Suprapubic skin (tissue), 4 donors: Measurements from ENCODE around the gene LY6G5C. TPM values are rescaled to one million over a fixed set of nuclear protein-coding genes. Genes with fewer than 3 reads are reported as not detected.

Experiments
- DNase-seq, 2 donors: peaks; one replicate each; pipeline ENCODE4 v3.0.0-alpha.2; 2019; ENCODE audit warnings: low spot score in 2 of 2
- H3K27ac ChIP-seq: fragments of 200-600 bp; sonication (generic); one replicate; pipeline ENCODE4 v1.5.1; 2019
- H3K27me3 ChIP-seq: fragments of 200-600 bp; sonication (generic); one replicate; pipeline ENCODE4 v1.5.1; 2019
- H3K36me3 ChIP-seq: fragments of 200-600 bp; sonication (generic); one replicate; pipeline ENCODE4 v1.5.1; 2019
- H3K4me1 ChIP-seq: fragments of 200-600 bp; sonication (generic); one replicate; pipeline ENCODE4 v1.5.1; 2019
- H3K4me3 ChIP-seq: fragments of 200-600 bp; sonication (generic); one replicate; pipeline ENCODE4 v1.5.1; 2019; ENCODE audit warnings: mild to moderate bottlenecking
- H3K9me3 ChIP-seq: fragments of 200-600 bp; sonication (generic); one replicate; pipeline ENCODE4 v1.5.1; 2019
- EP300 ChIP-seq: sonication (generic); formaldehyde crosslinking; IDR thresholded peaks from one replicate; pipeline ENCODE4 v1.6.1; 2017; ENCODE audit warnings: antibody characterized with exemption
- POLR2A ChIP-seq, 2 donors: fragments of 450-650 bp; IDR thresholded peaks; one replicate each; pipeline ENCODE4 v1.6.1; 2017; ENCODE audit warnings: antibody characterized with exemption in 2 of 2, mild to moderate bottlenecking in 2 of 2, moderate library complexity in 2 of 2
- POLR2AphosphoS5 ChIP-seq, 3 donors: sonication (generic); formaldehyde crosslinking; IDR thresholded peaks; one replicate each; pipeline ENCODE4 v1.6.1; 2017; ENCODE audit warnings: antibody characterized with exemption in 3 of 3
- WGBS: methylation state at CpG from one replicate; pipeline ENCODE4 v1.1.5; 2018; 5-methylcytosine and 5-hydroxymethylcytosine counted together
- total RNA-seq, 4 donors: library from RNA; depleted of rRNA; stranded (reverse); fragments of >200 nt; gene quantifications; one replicate each; pipeline ENCODE4 v1.1.0, GENCODE V29; 2016
- TF ChIP-seq, protein P1 (sequence below), 2 donors: fragments of 200-600 bp in 1 of 2; fragments of 450-650 bp in 1 of 2; sonication (generic) in 1 of 2; IDR thresholded peaks; one replicate each; pipeline ENCODE4 v1.5.1; 2016 to 2019; ENCODE audit warnings: antibody characterized with exemption in 2 of 2, mild to moderate bottlenecking in 1 of 2, moderate library complexity in 1 of 2

The LY6G5C gene
- total RNA-seq, 4 donors from 2014 or later: 0.73 to 5.1 TPM; not detected in 2

DNA sequence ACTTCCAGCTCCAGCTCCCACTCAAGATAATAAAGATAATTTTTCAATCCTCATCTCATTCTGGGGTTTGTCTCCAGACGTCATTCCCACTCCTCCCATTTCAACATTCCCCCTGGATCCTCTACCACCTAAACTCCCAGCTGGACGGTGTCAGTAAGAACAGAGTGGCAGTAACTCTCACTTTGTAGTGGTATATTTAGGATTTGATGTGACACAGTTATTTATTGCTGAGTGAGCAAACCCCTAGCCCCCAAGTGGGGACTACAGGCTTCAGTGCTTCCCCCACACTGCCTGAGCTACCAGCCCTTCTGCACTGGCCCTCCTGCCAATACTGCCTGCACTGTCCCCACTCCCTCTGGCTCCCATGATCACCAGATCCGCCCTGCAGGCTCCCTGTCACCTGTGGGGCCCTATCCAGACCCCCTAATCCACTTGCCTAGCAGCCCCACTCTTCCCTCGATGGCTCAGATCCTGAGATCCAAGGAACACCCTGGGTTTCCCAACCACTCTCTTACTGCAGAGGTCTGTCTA, 22.6 kb downstream of the LY6G5C start:
- no peaks in the 10 kb centered on the region for H3K27me3 ChIP-seq
- no peak for DNase-seq
- WGBS: 86% methylated on average over 4 of the region's 4 CpGs
- no peak overlapping the region for H3K4me3 ChIP-seq
- peaks cover 47% of the 10 kb centered on the region for H3K4me1 ChIP-seq
- peaks cover 7% of the 10 kb centered on the region for H3K36me3 ChIP-seq
- no peak for TF ChIP-seq EP300
- no peak for TF ChIP-seq POLR2AphosphoS5 (IDR thresholded peaks at IDR 0.05)
- TF ChIP-seq POLR2A (IDR thresholded peaks at IDR 0.05): no peak
- TF ChIP-seq, protein P1, sequence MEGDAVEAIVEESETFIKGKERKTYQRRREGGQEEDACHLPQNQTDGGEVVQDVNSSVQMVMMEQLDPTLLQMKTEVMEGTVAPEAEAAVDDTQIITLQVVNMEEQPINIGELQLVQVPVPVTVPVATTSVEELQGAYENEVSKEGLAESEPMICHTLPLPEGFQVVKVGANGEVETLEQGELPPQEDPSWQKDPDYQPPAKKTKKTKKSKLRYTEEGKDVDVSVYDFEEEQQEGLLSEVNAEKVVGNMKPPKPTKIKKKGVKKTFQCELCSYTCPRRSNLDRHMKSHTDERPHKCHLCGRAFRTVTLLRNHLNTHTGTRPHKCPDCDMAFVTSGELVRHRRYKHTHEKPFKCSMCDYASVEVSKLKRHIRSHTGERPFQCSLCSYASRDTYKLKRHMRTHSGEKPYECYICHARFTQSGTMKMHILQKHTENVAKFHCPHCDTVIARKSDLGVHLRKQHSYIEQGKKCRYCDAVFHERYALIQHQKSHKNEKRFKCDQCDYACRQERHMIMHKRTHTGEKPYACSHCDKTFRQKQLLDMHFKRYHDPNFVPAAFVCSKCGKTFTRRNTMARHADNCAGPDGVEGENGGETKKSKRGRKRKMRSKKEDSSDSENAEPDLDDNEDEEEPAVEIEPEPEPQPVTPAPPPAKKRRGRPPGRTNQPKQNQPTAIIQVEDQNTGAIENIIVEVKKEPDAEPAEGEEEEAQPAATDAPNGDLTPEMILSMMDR (IDR thresholded peaks at IDR 0.05): no peak
- H3K9me3 ChIP-seq: no peaks in the 10 kb centered on the region
- H3K27ac ChIP-seq: no peak overlapping the region

DNA sequence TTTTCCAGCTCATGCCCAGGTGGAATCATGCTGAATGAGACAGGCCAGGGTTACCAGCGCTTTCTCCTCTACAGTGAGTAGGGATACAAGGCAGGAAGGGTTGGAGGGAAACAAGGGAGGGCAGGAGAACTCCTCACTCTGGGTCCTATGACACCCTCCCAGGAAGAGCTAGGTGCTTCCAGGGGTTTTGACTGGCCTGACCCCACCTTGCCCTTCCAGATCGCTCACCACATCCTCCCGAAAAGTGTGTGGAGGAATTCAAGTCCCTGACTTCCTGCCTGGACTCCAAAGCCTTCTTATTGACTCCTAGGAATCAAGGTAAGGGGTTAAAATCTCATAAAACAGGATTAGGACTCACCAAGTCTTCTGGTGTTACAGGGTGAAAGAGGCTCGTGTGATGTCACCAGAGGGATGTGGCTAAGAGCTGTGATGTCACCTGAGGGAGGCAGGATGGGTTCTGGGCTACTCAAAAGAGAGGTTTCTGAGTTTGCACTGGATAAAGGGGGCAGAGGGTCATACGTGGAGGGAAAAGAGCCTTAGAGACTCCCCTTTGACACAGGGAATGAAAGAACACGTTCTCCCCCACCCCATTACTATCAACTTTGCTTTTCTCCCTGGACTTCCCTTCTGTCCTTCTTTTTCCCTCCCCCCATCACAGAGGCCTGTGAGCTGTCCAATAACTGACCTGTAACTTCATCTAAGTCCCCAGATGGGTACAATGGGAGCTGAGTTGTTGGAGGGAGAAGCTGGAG, 23.3 kb downstream of the LY6G5C start:
- H3K4me1 ChIP-seq: peaks cover 43% of the 10 kb centered on the region

DNA sequence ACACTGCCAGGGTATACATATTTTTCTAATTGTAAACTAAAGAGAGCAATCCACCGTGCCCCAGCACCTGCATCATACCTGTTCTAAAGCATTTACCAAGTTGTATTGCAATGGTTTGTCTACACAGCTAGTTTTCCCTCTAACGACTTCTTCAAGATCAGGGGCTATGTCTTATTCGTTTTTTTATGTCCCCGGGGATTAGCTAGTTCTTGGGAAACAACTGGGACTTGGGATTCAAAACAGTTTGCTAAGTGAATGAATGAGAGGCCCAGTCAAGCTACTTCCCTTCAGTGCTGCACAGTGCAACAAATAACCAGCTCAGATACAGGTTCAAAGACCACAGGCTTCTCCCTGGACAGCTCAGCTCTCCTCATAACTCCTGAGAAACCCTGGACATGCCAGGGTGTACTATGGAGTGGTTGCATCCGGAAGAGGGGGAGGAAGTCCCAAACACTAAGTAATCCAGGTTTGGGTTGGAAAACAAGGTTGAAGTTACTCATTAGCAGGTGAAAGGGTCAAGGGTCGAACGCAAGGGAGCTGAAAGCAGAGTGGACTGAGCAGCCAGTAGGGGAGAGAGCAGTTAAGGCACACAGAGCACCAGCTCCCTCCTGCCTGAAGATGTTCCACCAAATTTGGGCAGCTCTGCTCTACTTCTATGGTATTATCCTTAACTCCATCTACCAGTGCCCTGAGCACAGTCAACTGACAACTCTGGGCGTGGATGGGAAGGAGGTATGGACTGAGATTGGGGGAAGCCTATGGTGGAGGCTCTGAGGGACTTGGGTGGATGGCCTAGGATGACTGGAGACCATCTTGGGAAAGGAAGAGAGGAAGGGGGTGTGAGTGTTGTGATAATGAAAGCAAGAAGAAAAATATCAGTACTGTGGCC, 25.3 kb downstream of the LY6G5C start, which contains the start of gene APOM:
TSS of gene APOM (plus strand) at position 546 of the 889 bp plus-strand sequence. CDS start at position 619, 73 bp downstream.
- peaks cover 42% of the 10 kb centered on the region for H3K4me1 ChIP-seq
- WGBS: 84% methylated on average over 8 of the region's 8 CpGs
- H3K4me3 ChIP-seq: no peak within 1 kb of the TSS
- H3K27ac ChIP-seq: no peak within 1 kb of the TSS
- H3K27me3 ChIP-seq: no peaks in the 10 kb centered on the region
- DNase-seq: no peak
- H3K9me3 ChIP-seq: no peaks in the 10 kb centered on the region
- H3K36me3 ChIP-seq: peaks cover 3% of the 10 kb centered on the region
- TF ChIP-seq, protein P1 (IDR thresholded peaks at IDR 0.05): no peak
- TF ChIP-seq EP300 (no peak), POLR2A (IDR thresholded peaks at IDR 0.05) (no peak), POLR2AphosphoS5 (IDR thresholded peaks at IDR 0.05) (no peak)

More for the DNA sequence above, 23.3 kb downstream of the LY6G5C start:
- DNase-seq: no peak
- WGBS: 83% methylated on average over 6 of the region's 6 CpGs
- peaks cover 7% of the 10 kb centered on the region for H3K36me3 ChIP-seq
- no peak overlapping the region for H3K27ac ChIP-seq
- H3K27me3 ChIP-seq: no peaks in the 10 kb centered on the region
- H3K4me3 ChIP-seq: no peak overlapping the region
- no peaks in the 10 kb centered on the region for H3K9me3 ChIP-seq
- no peak for TF ChIP-seq EP300
- TF ChIP-seq POLR2A (IDR thresholded peaks at IDR 0.05): no peak
- TF ChIP-seq, protein P1 (IDR thresholded peaks at IDR 0.05): no peak
- no peak for TF ChIP-seq POLR2AphosphoS5 (IDR thresholded peaks at IDR 0.05)

DNA sequence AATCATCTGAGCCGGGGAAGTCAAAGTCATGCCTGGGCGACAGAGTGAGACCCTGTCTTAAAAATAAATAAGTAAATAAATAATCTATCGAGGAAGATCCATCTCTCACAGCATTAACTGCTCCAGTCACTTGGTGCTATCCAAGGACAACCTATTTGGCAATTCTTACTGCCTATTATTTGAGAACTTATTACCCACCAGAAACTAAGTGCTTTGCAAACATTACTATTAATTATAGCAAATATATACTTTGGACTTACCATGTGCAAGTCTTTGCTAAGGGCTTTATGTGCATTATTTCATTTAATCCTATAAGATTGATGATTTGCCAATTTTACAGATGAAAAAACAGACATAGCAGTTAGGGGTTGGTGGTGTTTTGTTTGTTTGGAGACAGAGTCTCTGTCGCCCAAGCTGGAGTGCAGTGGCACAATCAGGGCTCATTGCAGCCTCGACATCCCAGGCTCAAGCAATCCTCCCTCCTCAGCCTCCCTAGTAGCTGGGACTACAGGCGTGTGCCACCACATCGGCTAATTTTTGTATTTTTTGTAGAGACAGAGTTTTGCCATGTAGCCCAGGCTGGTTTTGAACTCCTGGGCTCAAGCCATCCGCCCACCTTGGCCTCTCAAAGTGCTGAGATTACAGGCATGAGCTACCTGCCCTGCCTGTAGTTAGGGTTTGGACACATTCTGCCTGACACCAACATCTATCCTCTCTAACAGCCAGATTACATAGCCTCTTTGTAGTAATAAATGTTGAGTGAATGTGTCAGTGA, 26.1 kb downstream of the LY6G5C start:
- Histone ChIP-seq H3K36me3 (peaks cover 3% of the 10 kb centered on the region), H3K4me3 (no peak overlapping the region), H3K9me3 (no peaks in the 10 kb centered on the region), H3K27ac (no peak overlapping the region), H3K4me1 (peaks cover 45% of the 10 kb centered on the region), H3K27me3 (no peaks in the 10 kb centered on the region)
- DNase-seq: no peak
- WGBS: 91% methylated on average over 8 of the region's 8 CpGs
- TF ChIP-seq EP300: no peak
- TF ChIP-seq POLR2AphosphoS5 (IDR thresholded peaks at IDR 0.05): no peak
- TF ChIP-seq, protein P1 (IDR thresholded peaks at IDR 0.05): no peak
- TF ChIP-seq POLR2A (IDR thresholded peaks at IDR 0.05): no peak
